SK-N-SH (cell line): ENCODE measurements around the gene GRIN2A.

Experiments
- CHD2 ChIP-seq: fragments of 150-350 bp; IDR thresholded peaks from 2 replicates; pipeline ENCODE4 v1.6.1; 2018; ENCODE audit warnings: low read length; ENCODE audit not compliant: partially characterized antibody
- CTCF ChIP-seq: fragments of 200-600 bp; sonication (generic); IDR thresholded peaks from 2 replicates; pipeline ENCODE4 v1.6.1; 2017; ENCODE audit warnings: antibody characterized with exemption, mild to moderate bottlenecking, moderate library complexity
- EZH2phosphoT487 ChIP-seq: fragments of 200-600 bp; sonication (generic); IDR thresholded peaks from 2 replicates; pipeline ENCODE4 v1.6.1; 2017; ENCODE audit warnings: low read depth, mixed run types, mild to moderate bottlenecking, antibody characterized with exemption, moderate library complexity, borderline replicate concordance
- GATA2 ChIP-seq: sonication (generic); formaldehyde crosslinking; IDR thresholded peaks from 2 replicates; pipeline ENCODE4 v1.5.0; 2020; ENCODE audit warnings: mild to moderate bottlenecking, missing genetic modification reagents
- RAD21 ChIP-seq: IDR thresholded peaks from 2 replicates; pipeline ENCODE4 v1.6.1; 2012; ENCODE audit warnings: mild to moderate bottlenecking, low read length

DNA sequence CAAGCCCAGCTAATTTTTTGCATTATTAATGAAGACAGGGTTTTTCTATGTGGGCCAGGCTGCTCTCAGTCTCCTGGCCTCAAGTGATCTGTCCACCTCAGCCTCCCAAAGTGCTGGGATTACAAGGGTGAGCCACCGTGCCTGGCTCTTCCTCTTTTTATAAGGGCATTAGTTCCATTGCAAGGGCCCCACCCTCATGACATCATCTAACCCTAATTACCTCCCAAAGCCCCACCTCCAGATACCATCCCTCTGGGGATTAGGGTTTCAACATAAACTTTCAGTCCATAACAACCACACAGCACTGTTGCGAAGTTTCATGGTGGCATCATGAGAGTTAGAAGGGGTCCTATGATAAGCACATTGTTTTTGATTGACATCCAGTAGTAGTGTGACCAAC, 277.7 kb downstream of the GRIN2A start:
- TF ChIP-seq CTCF (no peak), RAD21 (no peak), EZH2phosphoT487 (no peak), CHD2 (no peak), GATA2 (CRISPR knock-in tag) (no peak)
